Measurements from ENCODE around the gene MORN5. TPM values are rescaled to one million over a fixed set of nuclear protein-coding genes. Genes with fewer than 3 reads are reported as not detected.

The MORN5 gene
- total and polyA plus RNA-seq, 10 of the 15 experiments (the other 5 are each of a cell fraction or from before 2014, with no cell fraction given) = not detected

GRCh38 chr9:122213102-122213588 is 53.4 kb downstream of the MORN5 start:
- no peaks in the 10 kb centered on the region for H3K4me1 ChIP-seq (ENCODE audit: control insufficient read depth, insufficient read depth, low read length)
- peaks cover 2 to 14% of the 10 kb centered on the region in 2 experiments; a peak in 3 of 4 replicates for H3K27me3 ChIP-seq (replicated peaks in 1 of 2; ENCODE audit: control insufficient read depth in 2 of 2, insufficient read depth in 2 of 2, low read length in 1 of 2)
- ChIA-PET SMC1A (ENCODE audit: uncharacterized antibody, unreplicated experiment) (no interaction called here), POLR2A (no interaction called here), RAD21 (ENCODE audit: unreplicated experiment) (no interaction called here), CTCF (no interaction called here)
- intact Hi-C loops (cut with micrococcal nuclease; ENCODE audit: unreplicated experiment) (no loop called here), in situ Hi-C loops (cut with MboI) (no loop called here)
- ATAC-seq (no peak), DNase-seq (ENCODE audit: low read depth, low spot score) (no peak), FAIRE-seq (no peak)
- H4K20me1 ChIP-seq (ENCODE audit: control insufficient read depth, insufficient read depth) = 0 out of 2 replicates have a peak, but pooled peaks cover 1% of the 10 kb centered on the region
- TF ChIP-seq LARP7 (IDR thresholded peaks at IDR 0.05) = no peak
- no peak for TF ChIP-seq BRCA1 (IDR thresholded peaks at IDR 0.05; ENCODE audit: low read depth, low read length)
- no peak for TF ChIP-seq TAF1 (IDR thresholded peaks at IDR 0.05; ENCODE audit: borderline replicate concordance, low read depth, low read length)
- H3K27ac ChIP-seq (ENCODE audit: control insufficient read depth, insufficient read depth) = no peak overlapping the region
- 49% methylated on average over 20 of the region's 20 CpGs for WGBS (ENCODE audit: insufficient coverage, insufficient replicate concordance, low lambda C conversion rate, missing lambda C conversion rate)
- BruUV-seq (replicated peaks) = no TSS peak
- H3K36me3 ChIP-seq (ENCODE audit: control insufficient read depth in 2 of 2, insufficient read depth in 2 of 2, low read length in 1 of 2) = no peaks in the 10 kb centered on the region
- no peaks in the 10 kb centered on the region for H3K9me3 ChIP-seq (replicated peaks; ENCODE audit: control insufficient read depth, insufficient read depth, low read length)
- no peak overlapping the region for H3K9ac ChIP-seq (ENCODE audit: control insufficient read depth, insufficient read depth, low read length)
- H3K4me3 ChIP-seq = no peak overlapping the region
- H3K79me2 ChIP-seq (ENCODE audit: control insufficient read depth, insufficient read depth, low read length) = no peaks in the 10 kb centered on the region
- no peak overlapping the region for H3K4me2 ChIP-seq (ENCODE audit: control insufficient read depth, insufficient read depth)
- no peak overlapping the region for H2AFZ ChIP-seq (ENCODE audit: control insufficient read depth, low read depth, low read length)

GRCh38 chr9:122213589-122214413 is 54.1 kb downstream of the MORN5 start:
- CTCF ChIA-PET = no interaction called here
- TF ChIP-seq TCF12 (IDR thresholded peaks at IDR 0.05; ENCODE audit: low read depth, low read length) = 0 out of 2 replicates have a peak, but pooled peaks have one; percentile 4
- peak in 1 of 2 experiments; percentile 75; a peak in 2 of 3 replicates for TF ChIP-seq EGR1 (IDR thresholded peaks at IDR 0.05; ENCODE audit: borderline replicate concordance in 1 of 2, low read depth in 2 of 2, low read length in 2 of 2)
- TF ChIP-seq CHD4 (IDR thresholded peaks at IDR 0.05) = no peak
- SMC1A ChIA-PET (ENCODE audit: uncharacterized antibody, unreplicated experiment) = no interaction called here
- Histone ChIP-seq H3K4me3 (no peak overlapping the region), H3K79me2 (ENCODE audit: control insufficient read depth, insufficient read depth, low read length) (no peaks in the 10 kb centered on the region), H4K20me1 (ENCODE audit: control insufficient read depth, insufficient read depth) (0 out of 2 replicates have a peak, but pooled peaks cover 3% of the 10 kb centered on the region), H3K9ac (ENCODE audit: control insufficient read depth, insufficient read depth, low read length) (no peak overlapping the region), H3K36me3 (ENCODE audit: control insufficient read depth in 2 of 2, insufficient read depth in 2 of 2, low read length in 1 of 2) (no peaks in the 10 kb centered on the region), H3K4me1 (ENCODE audit: control insufficient read depth, insufficient read depth, low read length) (no peaks in the 10 kb centered on the region), H3K27me3 (replicated peaks in 1 of 2; ENCODE audit: control insufficient read depth in 2 of 2, insufficient read depth in 2 of 2, low read length in 1 of 2) (peaks cover 6 to 19% of the 10 kb centered on the region in 2 experiments), H3K4me2 (ENCODE audit: control insufficient read depth, insufficient read depth) (peak overlapping the region; percentile 27; the same call in 1 of the 2 replicates), H3K9me3 (replicated peaks; ENCODE audit: control insufficient read depth, insufficient read depth, low read length) (no peaks in the 10 kb centered on the region), H2AFZ (ENCODE audit: control insufficient read depth, low read depth, low read length) (peak overlapping the region; percentile 4; the same call in 1 of the 2 replicates), H3K27ac (ENCODE audit: control insufficient read depth, insufficient read depth) (no peak overlapping the region)
- peak; percentile 32; the same call in 2 of the 3 replicates for ATAC-seq
- intact Hi-C loops (cut with micrococcal nuclease; ENCODE audit: unreplicated experiment) (no loop called here), in situ Hi-C loops (cut with MboI) (no loop called here)
- WGBS (ENCODE audit: insufficient coverage, insufficient replicate concordance, low lambda C conversion rate, missing lambda C conversion rate) = 18% methylated on average over 63 of the region's 93 CpGs
- RAD21 ChIA-PET (ENCODE audit: unreplicated experiment) = no interaction called here
- POLR2A ChIA-PET = no interaction called here
- DNase-seq (ENCODE audit: low read depth, low spot score) = no peak
- FAIRE-seq = no peak
- BruUV-seq (replicated peaks) = no TSS peak

Data from GM12878 (cell line).